Coronary artery (tissue), 2 donors: ENCODE data around the gene STARD7.
A peak's percentile ranks its signal among the peaks of the same experiment; 100 is the strongest.

Source experiments
- DNase-seq: peaks from one replicate; pipeline ENCODE4 v3.0.0-alpha.2; 2017; ENCODE audit warnings: low spot score
- H3K27ac ChIP-seq, 2 donors: fragments of 200-600 bp; sonication (generic); one replicate each; pipeline ENCODE4 v1.5.1; 2016 to 2019
- H3K4me3 ChIP-seq: fragments of 200-600 bp; sonication (generic); 2 replicates; pipeline ENCODE4 v1.5.1; 2016; ENCODE audit warnings: mild to moderate bottlenecking, moderate library complexity
- CTCF ChIP-seq: fragments of 200-600 bp; sonication (generic); IDR thresholded peaks from one replicate; pipeline ENCODE4 v1.5.1; 2019; ENCODE audit warnings: antibody characterized with exemption

Gene STARD7

GRCh38 chr2:96146153-96146880, 62.3 kb downstream of the STARD7 start:
- Histone ChIP-seq H3K27ac (peak overlapping the region in 1 of 2 donors; percentile 56), H3K4me3 (no peak overlapping the region)
- no peak for DNase-seq
- TF ChIP-seq CTCF, result no peak

- DNase-seq, result no peak
- no peak for TF ChIP-seq CTCF
- H3K27ac ChIP-seq, result peak overlapping the region in 1 of 2 donors; percentile 56
- H3K4me3 ChIP-seq, result peak overlapping the region; percentile 70
Observed at GRCh38 chr2:96145848-96146152, 62.8 kb downstream of the STARD7 start.

GRCh38 chr2:96145036-96145847, 63.4 kb downstream of the STARD7 start, which contains the start of gene DUSP2:
DUSP2 (minus strand) TSS chr2:96145440; CDS start chr2:96145354, 86 bp downstream.
- TF ChIP-seq CTCF, result no peak
- no peak for DNase-seq
- Histone ChIP-seq H3K27ac (peak within 1 kb of the TSS in 1 of 2 donors; percentile 56), H3K4me3 (peak within 1 kb of the TSS; percentile 70)

- no peak for TF ChIP-seq CTCF
- no peak for DNase-seq
- H3K27ac ChIP-seq, result peak overlapping the region in 1 of 2 donors; percentile 56
- peak overlapping the region; percentile 70 for H3K4me3 ChIP-seq
Observed at GRCh38 chr2:96144481-96145035, 64.1 kb downstream of the STARD7 start.

GRCh38 chr2:96143848-96144480, 64.7 kb downstream of the STARD7 start:
- peak overlapping the region; percentile 70 for H3K4me3 ChIP-seq
- DNase-seq, result no peak
- no peak overlapping the region for H3K27ac ChIP-seq
- no peak for TF ChIP-seq CTCF

- no peak for DNase-seq
- no peak overlapping the region for H3K4me3 ChIP-seq
- TF ChIP-seq CTCF, result no peak
- no peak overlapping the region for H3K27ac ChIP-seq
Observed at GRCh38 chr2:96143231-96143847, 65.3 kb downstream of the STARD7 start.
